ENCODE results near the gene CCT3. TPM values are rescaled to one million over a fixed set of nuclear protein-coding genes. Genes with fewer than 3 reads are reported as not detected.
A peak's percentile ranks its signal among the peaks of the same experiment; 100 is the strongest.
"Not testable (repeated sequence)": the region's sequence is repeated elsewhere in the genome, so short reads cannot be mapped to it uniquely, and the experiment has no call there.

Gene CCT3
- total RNA-seq, 1 donor from 2014 or later, result 360 TPM

GRCh38 chr1:156347331-156347730 lies 9.2 kb upstream of the CCT3 start:
- no peak overlapping the region for H3K4me3 ChIP-seq (ENCODE audit: insufficient read depth, low read depth, low read length)
- H3K36me3 ChIP-seq (ENCODE audit: insufficient read depth, low read length), result no peaks in the 10 kb centered on the region
- peaks cover 8% of the 10 kb centered on the region for H3K4me1 ChIP-seq (ENCODE audit: insufficient read depth, low read length)
- DNase-seq (ENCODE audit: low read depth) (peak; percentile 48), FAIRE-seq (no peak)
- Mint-ChIP-seq H3K4me3 (ENCODE audit: unreplicated experiment) (no peak overlapping the region), H3K27me3 (ENCODE audit: low read depth, unreplicated experiment) (peaks cover 6% of the 10 kb centered on the region), H3K36me3 (ENCODE audit: low read depth, unreplicated experiment) (no peaks in the 10 kb centered on the region), H3K27ac (ENCODE audit: unreplicated experiment) (no peak overlapping the region), H3K9me3 (ENCODE audit: unreplicated experiment) (no peaks in the 10 kb centered on the region), H3K4me1 (ENCODE audit: low read depth, unreplicated experiment) (peaks cover 3% of the 10 kb centered on the region)
- no peak for TF ChIP-seq EZH2 (IDR thresholded peaks at IDR 0.05; ENCODE audit: insufficient read depth, low read length)
- TF ChIP-seq CTCF (IDR thresholded peaks at IDR 0.05; ENCODE audit: insufficient read depth, low read depth, low read length), result no peak
- no peaks in the 10 kb centered on the region for H3K9me3 ChIP-seq (ENCODE audit: insufficient read depth, low read depth, low read length)
- peaks cover 11% of the 10 kb centered on the region for H3K27me3 ChIP-seq (ENCODE audit: insufficient read depth, low read length)
- H3K9ac ChIP-seq (ENCODE audit: low read length), result no peak overlapping the region
- no peak overlapping the region for H2AFZ ChIP-seq (ENCODE audit: low read depth, low read length)
- H3K4me2 ChIP-seq (ENCODE audit: low read length), result peak overlapping the region; percentile 2
- no peaks in the 10 kb centered on the region for H3K79me2 ChIP-seq (ENCODE audit: insufficient read depth, low read length)
- no peak overlapping the region for H3K27ac ChIP-seq (ENCODE audit: low read depth, low read length)
- H4K20me1 ChIP-seq (ENCODE audit: insufficient read depth, low read length), result no peaks in the 10 kb centered on the region

GRCh38 chr1:156346636-156347035 lies 8.5 kb upstream of the CCT3 start:
- H3K4me3 Mint-ChIP-seq (ENCODE audit: unreplicated experiment), result no peak overlapping the region
- Histone ChIP-seq H3K79me2 (ENCODE audit: insufficient read depth, low read length) (no peaks in the 10 kb centered on the region), H3K9ac (ENCODE audit: low read length) (no peak overlapping the region), H2AFZ (ENCODE audit: low read depth, low read length) (no peak overlapping the region), H3K27ac (ENCODE audit: low read depth, low read length) (no peak overlapping the region), H3K36me3 (ENCODE audit: insufficient read depth, low read length) (no peaks in the 10 kb centered on the region), H3K4me2 (ENCODE audit: low read length) (peak overlapping the region; percentile 2), H3K9me3 (ENCODE audit: insufficient read depth, low read depth, low read length) (no peaks in the 10 kb centered on the region), H3K4me3 (ENCODE audit: insufficient read depth, low read depth, low read length) (no peak overlapping the region), H3K27me3 (ENCODE audit: insufficient read depth, low read length) (peaks cover 11% of the 10 kb centered on the region), H3K4me1 (ENCODE audit: insufficient read depth, low read length) (peaks cover 8% of the 10 kb centered on the region), H4K20me1 (ENCODE audit: insufficient read depth, low read length) (no peaks in the 10 kb centered on the region)
- H3K36me3 Mint-ChIP-seq (ENCODE audit: low read depth, unreplicated experiment), result no peaks in the 10 kb centered on the region
- H3K27ac Mint-ChIP-seq (ENCODE audit: unreplicated experiment), result no peak overlapping the region
- peaks cover 6% of the 10 kb centered on the region for H3K27me3 Mint-ChIP-seq (ENCODE audit: low read depth, unreplicated experiment)
- DNase-seq (ENCODE audit: low read depth), result peak; percentile 49
- H3K4me1 Mint-ChIP-seq (ENCODE audit: low read depth, unreplicated experiment), result peaks cover 3% of the 10 kb centered on the region
- no peak for TF ChIP-seq CTCF (IDR thresholded peaks at IDR 0.05; ENCODE audit: insufficient read depth, low read depth, low read length)
- no peak for TF ChIP-seq EZH2 (IDR thresholded peaks at IDR 0.05; ENCODE audit: insufficient read depth, low read length)
- no peaks in the 10 kb centered on the region for H3K9me3 Mint-ChIP-seq (ENCODE audit: unreplicated experiment)
- no peak for FAIRE-seq

- H3K4me2 ChIP-seq (ENCODE audit: low read length); DNase-seq (ENCODE audit: low read depth); H3K4me1 Mint-ChIP-seq (ENCODE audit: low read depth, unreplicated experiment); H3K36me3 Mint-ChIP-seq (ENCODE audit: low read depth, unreplicated experiment); H3K9me3 Mint-ChIP-seq (ENCODE audit: unreplicated experiment); H3K27ac ChIP-seq (ENCODE audit: low read depth, low read length); H3K27me3 ChIP-seq (ENCODE audit: insufficient read depth, low read length); H3K4me3 Mint-ChIP-seq (ENCODE audit: unreplicated experiment); H3K4me1 ChIP-seq (ENCODE audit: insufficient read depth, low read length); H3K27me3 Mint-ChIP-seq (ENCODE audit: low read depth, unreplicated experiment); H3K36me3 ChIP-seq (ENCODE audit: insufficient read depth, low read length); H3K9me3 ChIP-seq (ENCODE audit: insufficient read depth, low read depth, low read length); H3K27ac Mint-ChIP-seq (ENCODE audit: unreplicated experiment); H3K79me2 ChIP-seq (ENCODE audit: insufficient read depth, low read length); FAIRE-seq; H2AFZ ChIP-seq (ENCODE audit: low read depth, low read length); H4K20me1 ChIP-seq (ENCODE audit: insufficient read depth, low read length); H3K4me3 ChIP-seq (ENCODE audit: insufficient read depth, low read depth, low read length); H3K9ac ChIP-seq (ENCODE audit: low read length): not testable (repeated sequence)
Measured at GRCh38 chr1:156346035-156346434, 7.9 kb upstream of the CCT3 start.

All from astrocyte (in vitro differentiated cells and primary cell).